ENCODE measurements around the gene NUP88.

GRCh38 chr17:5419356-5419958, at the start of gene NUP88:
- TF ChIP-seq SUZ12 (IDR thresholded peaks at IDR 0.05; ENCODE audit: extremely low read depth, insufficient read depth, insufficient read length) = no peak
- no peak for TF ChIP-seq ZNF274 (IDR thresholded peaks at IDR 0.05; ENCODE audit: low read depth, low read length)
